AG04450 (cell line): ENCODE measurements around the gene WASF3. TPM values are rescaled to one million over a fixed set of nuclear protein-coding genes. Genes with fewer than 3 reads are reported as not detected.
"Not testable (repeated sequence)": the region's sequence is repeated elsewhere in the genome, so short reads cannot be mapped to it uniquely, and the experiment has no call there.

ENCODE experiments used
- CTCF ChIA-PET: fragments of 300-600, 350-600 bp; formaldehyde crosslinking; extraction: SDS; loops from one replicate; lab custom pipeline; 2022; ENCODE audit warnings: antibody characterized with exemption, inconsistent platforms; lab: Charles Lee
- POLR2A ChIA-PET: fragments of 350-600 bp; formaldehyde crosslinking; extraction: SDS; loops from one replicate; lab custom pipeline; 2021; ENCODE audit warnings: antibody characterized with exemption, inconsistent platforms; lab: Yijun Ruan, JAX
- DNase-seq: peaks from one replicate; pipeline ENCODE4 v3.0.0-alpha.2; 2011; ENCODE audit warnings: low read depth, low spot score
- H3K27ac ChIP-seq: one replicate; pipeline ENCODE4 v1.5.1; 2012; ENCODE audit warnings: low read depth, low read length, control low read depth
- H3K27me3 ChIP-seq: one replicate; pipeline ENCODE4 v1.6.0; 2012; ENCODE audit warnings: low read length; ENCODE audit not compliant: control insufficient read depth, insufficient read depth
- H3K4me3 ChIP-seq: 2 replicates; pipeline ENCODE4 v1.5.1; 2011; ENCODE audit warnings: mild to moderate bottlenecking, low read depth, low read length, control low read depth
- H3K9me3 ChIP-seq: 2 replicates; pipeline ENCODE4 v1.5.1; 2012; ENCODE audit warnings: low read length; ENCODE audit not compliant: control insufficient read depth, insufficient read depth
- CTCF ChIP-seq: IDR thresholded peaks from 2 replicates; pipeline ENCODE4 v1.5.1; 2011; ENCODE audit warnings: low read depth, low read length, control low read depth, inconsistent platforms
- polyA plus RNA-seq: library from polyadenylated mRNA; depleted of rRNA; stranded (reverse); fragments of >200 nt; gene quantifications from 2 replicates; pipeline ENCODE4 v1.2.3, GENCODE V29; 2011

Gene WASF3
- polyA plus RNA-seq, 1 experiment = 11.3 TPM

- DNase-seq = no peak
- Histone ChIP-seq H3K9me3 (no peaks in the 10 kb centered on the region; the same call in 1 of the 2 replicates), H3K4me3 (no peak overlapping the region), H3K27ac (no peak overlapping the region), H3K27me3 (no peaks in the 10 kb centered on the region)
- ChIA-PET CTCF (interaction anchor here (2.5 kb wide), 1 partner anchor 23 kb away, joined by 17 read pairs; no protein-coding TSS in a partner anchor), POLR2A (no interaction called here)
- TF ChIP-seq CTCF = no peak
Measured at GRCh38 chr13:26721251-26722121, 164.0 kb downstream of the WASF3 start.

- POLR2A ChIA-PET = no interaction called here
- CTCF ChIA-PET = no interaction called here
- no peak for TF ChIP-seq CTCF
Measured at GRCh38 chr13:26722321-26722720, 164.8 kb downstream of the WASF3 start.

GRCh38 chr13:26723620-26724019 lies 166.1 kb downstream of the WASF3 start:
- H3K27ac ChIP-seq, H3K4me3 ChIP-seq, H3K27me3 ChIP-seq, POLR2A ChIA-PET, CTCF ChIA-PET, H3K9me3 ChIP-seq, DNase-seq: not testable (repeated sequence)

More at GRCh38 chr13:26722321-26722720, 164.8 kb downstream of the WASF3 start:
- Histone ChIP-seq H3K4me3 (no peak overlapping the region), H3K27me3 (no peaks in the 10 kb centered on the region), H3K27ac (no peak overlapping the region), H3K9me3 (no peaks in the 10 kb centered on the region; the same call in 1 of the 2 replicates)
- no peak for DNase-seq

GRCh38 chr13:26726684-26727083 lies 169.2 kb downstream of the WASF3 start:
- POLR2A ChIA-PET = no interaction called here
- Histone ChIP-seq H3K27ac (no peak overlapping the region), H3K4me3 (no peak overlapping the region), H3K9me3 (no peaks in the 10 kb centered on the region; the same call in 1 of the 2 replicates), H3K27me3 (no peaks in the 10 kb centered on the region)
- DNase-seq = no peak
- CTCF ChIA-PET = interaction anchor here (0.6 kb wide), 1 partner anchor 8 kb away, joined by 4 read pairs; no protein-coding TSS in a partner anchor
- no peak for TF ChIP-seq CTCF

- Histone ChIP-seq H3K27ac (no peak overlapping the region), H3K9me3 (no peaks in the 10 kb centered on the region; the same call in 1 of the 2 replicates), H3K4me3 (no peak overlapping the region), H3K27me3 (no peaks in the 10 kb centered on the region)
- no peak for DNase-seq
- ChIA-PET CTCF (interaction anchor here (0.6 kb wide), 1 partner anchor 9 kb away, joined by 4 read pairs; no protein-coding TSS in a partner anchor), POLR2A (no interaction called here)
- no peak for TF ChIP-seq CTCF
Measured at GRCh38 chr13:26727122-26727521, 169.6 kb downstream of the WASF3 start.
